HepG2 (cell line): ENCODE data around the gene RTCA. TPM values are rescaled to one million over a fixed set of nuclear protein-coding genes. Genes with fewer than 3 reads are reported as not detected.
A peak's percentile ranks its signal among the peaks of the same experiment; 100 is the strongest.

Experiments
- HCFC1 ChIP-seq: fragments of 150-350 bp; IDR thresholded peaks from 2 replicates; pipeline ENCODE4 v1.6.1; 2014; ENCODE audit warnings: low read depth, low read length
- HMGA1 ChIP-seq: sonication (generic); formaldehyde crosslinking; conservative IDR thresholded peaks from 2 replicates; pipeline ENCODE4 v1.4.0; 2020; ENCODE audit warnings: missing genetic modification reagents
- IRF2 ChIP-seq: IDR thresholded peaks from 2 replicates; pipeline ENCODE4 v1.6.1; 2018; ENCODE audit warnings: missing genetic modification reagents, missing compliant biosample characterization
- MYPOP ChIP-seq: sonication (generic); formaldehyde crosslinking; IDR thresholded peaks from 2 replicates; pipeline ENCODE4 v1.8.1; 2023; ENCODE audit warnings: mild to moderate bottlenecking, moderate library complexity, missing genetic modification reagents
- SOX5 ChIP-seq: IDR thresholded peaks from 2 replicates; pipeline ENCODE4 v1.6.1; 2016; ENCODE audit warnings: borderline replicate concordance
- TARDBP ChIP-seq: sonication (generic); formaldehyde crosslinking; IDR thresholded peaks from 2 replicates; pipeline ENCODE4 v1.8.0; 2022; ENCODE audit warnings: mild to moderate bottlenecking, missing genetic modification reagents
- TRIM24 ChIP-seq: sonication (generic); formaldehyde crosslinking; IDR thresholded peaks from 2 replicates; pipeline ENCODE4 v1.8.0; 2022; ENCODE audit warnings: mild to moderate bottlenecking, missing genetic modification reagents
- YY1 ChIP-seq: IDR thresholded peaks from 2 replicates; pipeline ENCODE4 v1.6.1; 2011; ENCODE audit warnings: low read length, low read depth, moderate library complexity, mild to moderate bottlenecking; ENCODE audit not compliant: insufficient read depth, insufficient replicate concordance
- ZC3H4 ChIP-seq: sonication (generic); formaldehyde crosslinking; IDR thresholded peaks from 2 replicates; pipeline ENCODE4 v1.4.0; 2020; ENCODE audit warnings: missing genetic modification reagents, borderline replicate concordance
- ZNF160 ChIP-seq: sonication (generic); formaldehyde crosslinking; IDR thresholded peaks from 2 replicates; pipeline ENCODE4 v1.8.0; 2022; ENCODE audit warnings: mild to moderate bottlenecking, inconsistent platforms, missing genetic modification reagents
- ZNF224 ChIP-seq: sonication (generic); formaldehyde crosslinking; IDR thresholded peaks from 2 replicates; pipeline ENCODE4 v1.5.0; 2020; ENCODE audit warnings: mild to moderate bottlenecking, missing genetic modification reagents
- ZNF225 ChIP-seq: sonication (generic); formaldehyde crosslinking; IDR thresholded peaks from 2 replicates; pipeline ENCODE4 v1.4.0; 2020; ENCODE audit warnings: mild to moderate bottlenecking, missing genetic modification reagents
- ZNF256 ChIP-seq: sonication (generic); formaldehyde crosslinking; conservative IDR thresholded peaks from 2 replicates; pipeline ENCODE4 v1.4.0; 2020; ENCODE audit warnings: missing genetic modification reagents
- ZNF766 ChIP-seq: sonication (generic); formaldehyde crosslinking; IDR thresholded peaks from 2 replicates; pipeline ENCODE4 v1.5.0; 2020; ENCODE audit warnings: missing genetic modification reagents, borderline replicate concordance
- ZNF777 ChIP-seq: sonication (generic); formaldehyde crosslinking; IDR thresholded peaks from 2 replicates; pipeline ENCODE4 v1.4.0; 2020; ENCODE audit warnings: missing genetic modification reagents
- polyA plus RNA-seq, 8 experiments: library from polyadenylated mRNA; depleted of rRNA in 3 of 8; stranded (reverse) in 7 of 8; unstranded in 1 of 8; fragments of >200 nt; fragmentation: Illumina TruSeq in 4 of 8; extraction: Trizol in 4 of 8; gene quantifications; 2 replicates each; pipeline versions ENCODE4 v1.2.1 to v1.2.3, GENCODE V29; 2011 to 2016; ENCODE audit warnings: low read depth in 4 of 8, missing spikeins in 1 of 8, mixed read lengths in 1 of 8; ENCODE audit not compliant: insufficient read depth in 1 of 8
- total RNA-seq, 5 experiments: library from RNA; depleted of rRNA; stranded (reverse); fragments of >200 nt; fragmentation: Illumina TruSeq; extraction: Trizol; gene quantifications; 2 replicates each; pipeline ENCODE4 v1.2.3, GENCODE V29; 2016; ENCODE audit warnings: low read depth in 1 of 5
- TF ChIP-seq, protein P1 (sequence below): sonication (generic); formaldehyde crosslinking; IDR thresholded peaks from 2 replicates; pipeline ENCODE4 v1.8.0; 2022; ENCODE audit warnings: mild to moderate bottlenecking, missing genetic modification reagents, moderate library complexity
- TF ChIP-seq, protein P2 (sequence below): sonication (generic); formaldehyde crosslinking; conservative IDR thresholded peaks from 2 replicates; pipeline ENCODE4 v1.8.0; 2022; ENCODE audit warnings: missing genetic modification reagents
- TF ChIP-seq, protein P3 (sequence below): sonication (generic); formaldehyde crosslinking; IDR thresholded peaks from 2 replicates; pipeline ENCODE4 v1.5.1; 2020; ENCODE audit warnings: missing genetic modification reagents, mild to moderate bottlenecking, borderline replicate concordance
- TF ChIP-seq, protein P4 (sequence below): sonication (generic); formaldehyde crosslinking; IDR thresholded peaks from 2 replicates; pipeline ENCODE4 v1.4.0; 2020; ENCODE audit warnings: missing genetic modification reagents, borderline replicate concordance

The RTCA gene
- total and polyA plus RNA-seq, 2 of the 13 experiments (the other 11 are each of a cell fraction or from before 2014, with no cell fraction given) = 22.7 to 31.0 TPM

DNA sequence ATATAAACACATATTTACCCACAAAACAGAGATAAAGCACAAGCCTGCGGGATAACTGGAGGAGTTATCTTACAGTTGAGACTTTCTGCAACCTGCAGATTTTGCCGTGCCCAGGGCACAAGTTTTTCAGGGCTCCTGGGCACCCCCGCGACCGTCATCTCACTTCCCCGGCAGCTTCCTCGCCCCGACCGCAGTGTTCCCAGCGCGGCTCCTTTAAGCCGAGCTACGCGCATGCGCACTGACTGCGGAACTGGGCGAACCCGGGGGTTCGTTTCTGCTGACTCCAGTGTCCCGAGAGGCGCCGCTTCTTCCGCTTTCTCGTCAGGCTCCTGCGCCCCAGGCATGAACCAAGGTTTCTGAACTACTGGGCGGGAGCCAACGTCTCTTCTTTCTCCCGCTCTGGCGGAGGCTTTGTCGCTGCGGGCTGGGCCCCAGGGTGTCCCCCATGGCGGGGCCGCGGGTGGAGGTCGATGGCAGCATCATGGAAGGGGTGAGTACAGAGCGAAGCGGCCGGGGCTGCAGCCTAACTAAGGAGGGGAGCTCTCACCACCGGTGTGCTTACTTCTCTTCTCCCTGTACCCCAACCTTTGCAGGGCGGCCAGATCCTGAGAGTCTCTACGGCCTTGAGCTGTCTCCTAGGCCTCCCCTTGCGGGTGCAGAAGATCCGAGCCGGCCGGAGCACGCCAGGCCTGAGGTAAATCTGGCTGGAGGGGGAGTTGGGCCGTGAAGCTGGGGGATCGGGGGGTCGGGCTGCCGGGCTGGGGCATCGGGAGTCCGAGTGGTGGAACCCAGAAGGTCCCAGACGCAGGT is at the start of gene RTCA (continued):
- TF ChIP-seq, protein P1, sequence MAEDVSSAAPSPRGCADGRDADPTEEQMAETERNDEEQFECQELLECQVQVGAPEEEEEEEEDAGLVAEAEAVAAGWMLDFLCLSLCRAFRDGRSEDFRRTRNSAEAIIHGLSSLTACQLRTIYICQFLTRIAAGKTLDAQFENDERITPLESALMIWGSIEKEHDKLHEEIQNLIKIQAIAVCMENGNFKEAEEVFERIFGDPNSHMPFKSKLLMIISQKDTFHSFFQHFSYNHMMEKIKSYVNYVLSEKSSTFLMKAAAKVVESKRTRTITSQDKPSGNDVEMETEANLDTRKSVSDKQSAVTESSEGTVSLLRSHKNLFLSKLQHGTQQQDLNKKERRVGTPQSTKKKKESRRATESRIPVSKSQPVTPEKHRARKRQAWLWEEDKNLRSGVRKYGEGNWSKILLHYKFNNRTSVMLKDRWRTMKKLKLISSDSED (CRISPR knock-in tag) = no peak
- TF ChIP-seq HCFC1 (0 out of 2 replicates have a peak, but pooled peaks have one; percentile 19), ZC3H4 (no peak), ZNF225 (CRISPR knock-in tag) (no peak), IRF2 (CRISPR knock-in tag) (peak; percentile 56; the same call in 1 of the 2 replicates), TRIM24 (CRISPR knock-in tag) (no peak), ZNF256 (peak; percentile 71; the same call in 1 of the 2 replicates), TARDBP (no peak), SOX5 (CRISPR knock-in tag) (no peak), ZNF777 (CRISPR knock-in tag) (no peak; the same call in 1 of the 2 replicates), YY1 (no peak), MYPOP (CRISPR knock-in tag) (no peak), ZNF160 (CRISPR knock-in tag) (no peak), ZNF766 (CRISPR knock-in tag) (peak; percentile 70; the same call in 1 of the 2 replicates), ZNF224 (CRISPR knock-in tag) (0 out of 2 replicates have a peak, but pooled peaks have one; percentile 27), HMGA1 (CRISPR knock-in tag) (no peak)
- TF ChIP-seq, protein P2, sequence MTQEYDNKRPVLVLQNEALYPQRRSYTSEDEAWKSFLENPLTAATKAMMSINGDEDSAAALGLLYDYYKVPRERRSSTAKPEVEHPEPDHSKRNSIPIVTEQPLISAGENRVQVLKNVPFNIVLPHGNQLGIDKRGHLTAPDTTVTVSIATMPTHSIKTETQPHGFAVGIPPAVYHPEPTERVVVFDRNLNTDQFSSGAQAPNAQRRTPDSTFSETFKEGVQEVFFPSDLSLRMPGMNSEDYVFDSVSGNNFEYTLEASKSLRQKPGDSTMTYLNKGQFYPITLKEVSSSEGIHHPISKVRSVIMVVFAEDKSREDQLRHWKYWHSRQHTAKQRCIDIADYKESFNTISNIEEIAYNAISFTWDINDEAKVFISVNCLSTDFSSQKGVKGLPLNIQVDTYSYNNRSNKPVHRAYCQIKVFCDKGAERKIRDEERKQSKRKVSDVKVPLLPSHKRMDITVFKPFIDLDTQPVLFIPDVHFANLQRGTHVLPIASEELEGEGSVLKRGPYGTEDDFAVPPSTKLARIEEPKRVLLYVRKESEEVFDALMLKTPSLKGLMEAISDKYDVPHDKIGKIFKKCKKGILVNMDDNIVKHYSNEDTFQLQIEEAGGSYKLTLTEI (CRISPR knock-in tag) = no peak
- TF ChIP-seq, protein P3, sequence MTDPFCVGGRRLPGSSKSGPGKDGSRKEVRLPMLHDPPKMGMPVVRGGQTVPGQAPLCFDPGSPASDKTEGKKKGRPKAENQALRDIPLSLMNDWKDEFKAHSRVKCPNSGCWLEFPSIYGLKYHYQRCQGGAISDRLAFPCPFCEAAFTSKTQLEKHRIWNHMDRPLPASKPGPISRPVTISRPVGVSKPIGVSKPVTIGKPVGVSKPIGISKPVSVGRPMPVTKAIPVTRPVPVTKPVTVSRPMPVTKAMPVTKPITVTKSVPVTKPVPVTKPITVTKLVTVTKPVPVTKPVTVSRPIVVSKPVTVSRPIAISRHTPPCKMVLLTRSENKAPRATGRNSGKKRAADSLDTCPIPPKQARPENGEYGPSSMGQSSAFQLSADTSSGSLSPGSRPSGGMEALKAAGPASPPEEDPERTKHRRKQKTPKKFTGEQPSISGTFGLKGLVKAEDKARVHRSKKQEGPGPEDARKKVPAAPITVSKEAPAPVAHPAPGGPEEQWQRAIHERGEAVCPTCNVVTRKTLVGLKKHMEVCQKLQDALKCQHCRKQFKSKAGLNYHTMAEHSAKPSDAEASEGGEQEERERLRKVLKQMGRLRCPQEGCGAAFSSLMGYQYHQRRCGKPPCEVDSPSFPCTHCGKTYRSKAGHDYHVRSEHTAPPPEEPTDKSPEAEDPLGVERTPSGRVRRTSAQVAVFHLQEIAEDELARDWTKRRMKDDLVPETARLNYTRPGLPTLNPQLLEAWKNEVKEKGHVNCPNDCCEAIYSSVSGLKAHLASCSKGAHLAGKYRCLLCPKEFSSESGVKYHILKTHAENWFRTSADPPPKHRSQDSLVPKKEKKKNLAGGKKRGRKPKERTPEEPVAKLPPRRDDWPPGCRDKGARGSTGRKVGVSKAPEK (CRISPR knock-in tag) = no peak
- TF ChIP-seq, protein P4, sequence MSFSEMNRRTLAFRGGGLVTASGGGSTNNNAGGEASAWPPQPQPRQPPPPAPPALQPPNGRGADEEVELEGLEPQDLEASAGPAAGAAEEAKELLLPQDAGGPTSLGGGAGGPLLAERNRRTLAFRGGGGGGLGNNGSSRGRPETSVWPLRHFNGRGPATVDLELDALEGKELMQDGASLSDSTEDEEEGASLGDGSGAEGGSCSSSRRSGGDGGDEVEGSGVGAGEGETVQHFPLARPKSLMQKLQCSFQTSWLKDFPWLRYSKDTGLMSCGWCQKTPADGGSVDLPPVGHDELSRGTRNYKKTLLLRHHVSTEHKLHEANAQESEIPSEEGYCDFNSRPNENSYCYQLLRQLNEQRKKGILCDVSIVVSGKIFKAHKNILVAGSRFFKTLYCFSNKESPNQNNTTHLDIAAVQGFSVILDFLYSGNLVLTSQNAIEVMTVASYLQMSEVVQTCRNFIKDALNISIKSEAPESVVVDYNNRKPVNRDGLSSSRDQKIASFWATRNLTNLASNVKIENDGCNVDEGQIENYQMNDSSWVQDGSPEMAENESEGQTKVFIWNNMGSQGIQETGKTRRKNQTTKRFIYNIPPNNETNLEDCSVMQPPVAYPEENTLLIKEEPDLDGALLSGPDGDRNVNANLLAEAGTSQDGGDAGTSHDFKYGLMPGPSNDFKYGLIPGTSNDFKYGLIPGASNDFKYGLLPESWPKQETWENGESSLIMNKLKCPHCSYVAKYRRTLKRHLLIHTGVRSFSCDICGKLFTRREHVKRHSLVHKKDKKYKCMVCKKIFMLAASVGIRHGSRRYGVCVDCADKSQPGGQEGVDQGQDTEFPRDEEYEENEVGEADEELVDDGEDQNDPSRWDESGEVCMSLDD (CRISPR knock-in tag) = 0 out of 2 replicates have a peak, but pooled peaks have one; percentile 68
